Subcutaneous adipose tissue (tissue), 4 donors: ENCODE data around the gene TSEN34. TPM values are rescaled to one million over a fixed set of nuclear protein-coding genes. Genes with fewer than 3 reads are reported as not detected.

Source experiments
- CTCF ChIP-seq: fragments of 450-650 bp; IDR thresholded peaks from one replicate; pipeline ENCODE4 v1.5.1; 2016; ENCODE audit warnings: low read depth, mild to moderate bottlenecking, control low read depth, antibody characterized with exemption, moderate library complexity
- total RNA-seq, 4 donors: library from RNA; depleted of rRNA; stranded (reverse); fragments of >200 nt; gene quantifications; one replicate each; pipeline ENCODE4 v1.1.0, GENCODE V29; 2016

The TSEN34 gene
- total RNA-seq, 4 donors from 2014 or later = 13.5 to 49.7 (median 42.4) TPM

GRCh38 chr19:54164369-54165068 lies 26.6 kb upstream of the TSEN34 start:
- TF ChIP-seq CTCF = no peak

GRCh38 chr19:54165222-54165621 lies 25.9 kb upstream of the TSEN34 start:
- TF ChIP-seq CTCF = no peak

GRCh38 chr19:54168174-54168917 lies 22.8 kb upstream of the TSEN34 start:
- no peak for TF ChIP-seq CTCF

- no peak for TF ChIP-seq CTCF
Observed at GRCh38 chr19:54169149-54169740, 21.9 kb upstream of the TSEN34 start.

- no peak for TF ChIP-seq CTCF
Observed at GRCh38 chr19:54172471-54173358, 18.4 kb upstream of the TSEN34 start, which contains the start of gene TMC4. Gene TMC4, minus strand, starts transcription at chr19:54173160. Its CDS starts 43 bp downstream, at chr19:54173117.

GRCh38 chr19:54173359-54173699 lies 17.8 kb upstream of the TSEN34 start:
- no peak for TF ChIP-seq CTCF
